ENCODE data around the gene SND1. TPM values are rescaled to one million over a fixed set of nuclear protein-coding genes. Genes with fewer than 3 reads are reported as not detected.

Gene SND1
- total and polyA plus RNA-seq, 2 donors (not counting 3 experiments of a cell fraction or from before 2014, with no cell fraction given), result 116 to 249 TPM

GRCh38 chr7:127755521-127755920 is 103.5 kb downstream of the SND1 start:
- H3K4me2 ChIP-seq (ENCODE audit: insufficient read depth, low read length), result no peak overlapping the region
- no peak overlapping the region for H3K9ac ChIP-seq (replicated peaks; ENCODE audit: extremely low read depth, insufficient read depth, low read length)
- H3K36me3 ChIP-seq (ENCODE audit: control insufficient read depth in 2 of 2, extremely low read depth in 1 of 2, insufficient read depth in 2 of 2, low read length in 2 of 2), result no peaks in the 10 kb centered on the region
- ChIA-PET CTCF (interaction anchor here (1.5 kb wide), 1 partner anchor 14 kb away, joined by 3 read pairs; no protein-coding TSS in a partner anchor), POLR2A (no interaction called here)
- H3K79me2 ChIP-seq (ENCODE audit: control insufficient read depth, insufficient read depth, low read length), result peaks cover 87% of the 10 kb centered on the region
- no peaks in the 10 kb centered on the region for H3K27me3 ChIP-seq (ENCODE audit: control insufficient read depth in 2 of 2, insufficient read depth in 2 of 2, low read length in 2 of 2)
- BruUV-seq (replicated peaks), result no TSS peak
- dilution Hi-C loops (cut with MboI; ENCODE audit: extremely low pct_ligation_motif_present, low sequenced_read_pairs), result no loop called here
- H2AFZ ChIP-seq (ENCODE audit: low read depth, low read length), result no peak overlapping the region
- no peaks in the 10 kb centered on the region for H3K4me1 ChIP-seq (ENCODE audit: control insufficient read depth, extremely low read depth, insufficient read depth, low read length)
- H3K27ac ChIP-seq (ENCODE audit: insufficient read depth, low read depth, low read length), result no peak overlapping the region
- no peaks in the 10 kb centered on the region for H4K20me1 ChIP-seq (replicated peaks; ENCODE audit: control insufficient read depth, extremely low read depth, insufficient read depth, low read length)
- H3K9me1 ChIP-seq (replicated peaks; ENCODE audit: control insufficient read depth, extremely low read depth, insufficient read depth, low read length), result no peaks in the 10 kb centered on the region
- no peak overlapping the region for H3K4me3 ChIP-seq (replicated peaks in 1 of 3; ENCODE audit: insufficient read depth in 1 of 3, low read depth in 1 of 3, low read length in 3 of 3)
- FAIRE-seq (no peak), DNase-seq (ENCODE audit: low read depth, low spot score) (no peak)
- intact Hi-C loops (cut with micrococcal nuclease), result no loop called here
- no peaks in the 10 kb centered on the region for H3K9me3 ChIP-seq (replicated peaks; ENCODE audit: control insufficient read depth, insufficient read depth, low read length)
- no peak for TF ChIP-seq CTCF (IDR thresholded peaks at IDR 0.05; ENCODE audit: extremely low read depth in 1 of 2, insufficient read depth in 1 of 2, low read depth in 1 of 2, low read length in 2 of 2)
- TF ChIP-seq JUN (IDR thresholded peaks at IDR 0.05; ENCODE audit: borderline replicate concordance, insufficient read depth, insufficient read length, low read depth), result no peak
- no peak for TF ChIP-seq EZH2 (IDR thresholded peaks at IDR 0.05; ENCODE audit: borderline replicate concordance, low read depth, low read length, severe bottlenecking)
- no peak for TF ChIP-seq POLR2AphosphoS5 (IDR thresholded peaks at IDR 0.05; ENCODE audit: insufficient read depth, low read depth, low read length)
- TF ChIP-seq MYC (IDR thresholded peaks at IDR 0.05; ENCODE audit: low read depth, low read length), result no peak
- no peak for TF ChIP-seq MAX (IDR thresholded peaks at IDR 0.05; ENCODE audit: insufficient read depth, insufficient read length)
- TF ChIP-seq FOS (IDR thresholded peaks at IDR 0.05; ENCODE audit: borderline replicate concordance, insufficient read depth, low read length), result no peak
- TF ChIP-seq GATA2 (IDR thresholded peaks at IDR 0.05; ENCODE audit: insufficient read depth, insufficient read length, low read depth, low read length), result no peak
- TF ChIP-seq POLR2A (IDR thresholded peaks at IDR 0.05; ENCODE audit: low read depth, low read length), result no peak

All from endothelial cell of umbilical vein (primary cell).